Neuron (in vitro differentiated cells): ENCODE data around the gene AOAH.
A peak's percentile ranks its signal among the peaks of the same experiment; 100 is the strongest.

Experiments
- H2AFZ ChIP-seq: one replicate; pipeline ENCODE4 v1.6.1; 2013; ENCODE audit warnings: low read depth, mild to moderate bottlenecking, inconsistent platforms, low read length, moderate library complexity
- H3K27me3 ChIP-seq: one replicate; pipeline ENCODE4 v1.6.1; 2013; ENCODE audit warnings: low read length; ENCODE audit not compliant: insufficient read depth
- H3K36me3 ChIP-seq: one replicate; pipeline ENCODE4 v1.6.1; 2013; ENCODE audit warnings: low read length; ENCODE audit not compliant: insufficient read depth
- H3K4me1 ChIP-seq: one replicate; pipeline ENCODE4 v1.6.1; 2013; ENCODE audit warnings: low read length; ENCODE audit not compliant: insufficient read depth
- H3K4me3 ChIP-seq: 2 replicates; pipeline ENCODE4 v1.5.1; 2013; ENCODE audit warnings: mild to moderate bottlenecking, low read length, moderate library complexity
- H3K9me3 ChIP-seq: one replicate; pipeline ENCODE4 v1.6.1; 2013; ENCODE audit warnings: low read length

AOAH gene

GRCh38 chr7:36602934-36603887 lies 121.1 kb downstream of the AOAH start:
- H3K4me1 ChIP-seq: peaks cover 48% of the 10 kb centered on the region

GRCh38 chr7:36602511-36602910 lies 121.8 kb downstream of the AOAH start:
- Histone ChIP-seq H3K27me3 (no peaks in the 10 kb centered on the region), H3K4me3 (no peak overlapping the region), H2AFZ (no peak overlapping the region), H3K4me1 (peaks cover 41% of the 10 kb centered on the region), H3K9me3 (no peaks in the 10 kb centered on the region), H3K36me3 (no peaks in the 10 kb centered on the region)

More at GRCh38 chr7:36602934-36603887, 121.1 kb downstream of the AOAH start:
- Histone ChIP-seq H2AFZ (no peak overlapping the region), H3K9me3 (no peaks in the 10 kb centered on the region), H3K27me3 (no peaks in the 10 kb centered on the region), H3K36me3 (no peaks in the 10 kb centered on the region), H3K4me3 (no peak overlapping the region)

- no peaks in the 10 kb centered on the region for H3K27me3 ChIP-seq
- no peak overlapping the region for H3K4me3 ChIP-seq
- H3K36me3 ChIP-seq: no peaks in the 10 kb centered on the region
- peaks cover 32% of the 10 kb centered on the region for H3K4me1 ChIP-seq
- no peaks in the 10 kb centered on the region for H3K9me3 ChIP-seq
- no peak overlapping the region for H2AFZ ChIP-seq
Observed at GRCh38 chr7:36601601-36602000, 122.7 kb downstream of the AOAH start.

GRCh38 chr7:36600869-36601530 lies 123.3 kb downstream of the AOAH start:
- Histone ChIP-seq H2AFZ (no peak overlapping the region), H3K4me3 (no peak overlapping the region), H3K36me3 (no peaks in the 10 kb centered on the region), H3K27me3 (no peaks in the 10 kb centered on the region), H3K4me1 (peaks cover 26% of the 10 kb centered on the region), H3K9me3 (no peaks in the 10 kb centered on the region)

GRCh38 chr7:36600314-36600682 lies 124.0 kb downstream of the AOAH start:
- H3K4me1 ChIP-seq: peaks cover 20% of the 10 kb centered on the region
- no peak overlapping the region for H2AFZ ChIP-seq
- H3K4me3 ChIP-seq: no peak overlapping the region
- H3K27me3 ChIP-seq: no peaks in the 10 kb centered on the region
- no peaks in the 10 kb centered on the region for H3K9me3 ChIP-seq
- no peaks in the 10 kb centered on the region for H3K36me3 ChIP-seq

- Histone ChIP-seq H3K9me3 (no peaks in the 10 kb centered on the region), H3K4me3 (no peak overlapping the region), H3K27me3 (no peaks in the 10 kb centered on the region), H3K36me3 (no peaks in the 10 kb centered on the region), H2AFZ (no peak overlapping the region), H3K4me1 (peaks cover 23% of the 10 kb centered on the region)
Observed at GRCh38 chr7:36599645-36600313, 124.5 kb downstream of the AOAH start.

- Histone ChIP-seq H3K4me1 (peaks cover 30% of the 10 kb centered on the region), H2AFZ (no peak overlapping the region), H3K9me3 (no peaks in the 10 kb centered on the region), H3K36me3 (no peaks in the 10 kb centered on the region), H3K27me3 (no peaks in the 10 kb centered on the region), H3K4me3 (no peak overlapping the region)
Observed at GRCh38 chr7:36598054-36598674, 126.1 kb downstream of the AOAH start.

- Histone ChIP-seq H3K36me3 (no peaks in the 10 kb centered on the region), H2AFZ (no peak overlapping the region), H3K4me1 (peaks cover 25% of the 10 kb centered on the region), H3K9me3 (no peaks in the 10 kb centered on the region), H3K27me3 (no peaks in the 10 kb centered on the region), H3K4me3 (no peak overlapping the region)
Observed at GRCh38 chr7:36597090-36597773, 127.1 kb downstream of the AOAH start.

GRCh38 chr7:36594445-36594844 lies 129.8 kb downstream of the AOAH start:
- Histone ChIP-seq H3K27me3 (no peaks in the 10 kb centered on the region), H3K9me3 (no peaks in the 10 kb centered on the region), H3K36me3 (no peaks in the 10 kb centered on the region), H3K4me1 (peaks cover 10% of the 10 kb centered on the region), H3K4me3 (no peak overlapping the region), H2AFZ (peak overlapping the region; percentile 16)

- Histone ChIP-seq H3K27me3 (no peaks in the 10 kb centered on the region), H3K9me3 (no peaks in the 10 kb centered on the region), H3K36me3 (no peaks in the 10 kb centered on the region), H3K4me3 (no peak overlapping the region), H3K4me1 (peaks cover 10% of the 10 kb centered on the region), H2AFZ (no peak overlapping the region)
Observed at GRCh38 chr7:36591636-36592035, 132.7 kb downstream of the AOAH start.

GRCh38 chr7:36589391-36589790 lies 134.9 kb downstream of the AOAH start:
- Histone ChIP-seq H3K36me3 (no peaks in the 10 kb centered on the region), H3K27me3 (no peaks in the 10 kb centered on the region), H2AFZ (no peak overlapping the region), H3K4me1 (peaks cover 3% of the 10 kb centered on the region), H3K9me3 (no peaks in the 10 kb centered on the region), H3K4me3 (no peak overlapping the region)

GRCh38 chr7:36583318-36583717 lies 141.0 kb downstream of the AOAH start:
- H3K4me1 ChIP-seq: no peaks in the 10 kb centered on the region
- H3K36me3 ChIP-seq: no peaks in the 10 kb centered on the region
- H3K4me3 ChIP-seq: no peak overlapping the region
- H3K27me3 ChIP-seq: no peaks in the 10 kb centered on the region
- H2AFZ ChIP-seq: no peak overlapping the region
- peaks cover 2% of the 10 kb centered on the region for H3K9me3 ChIP-seq
